Dendritic cell treated with granulocyte-macrophage colony-stimulating factor and Interleukin-4, amounts not matched to agents 40 ng/mL and 50 ng/mL, for 4 days (primary cell): ENCODE data around the gene DNAJC28.
"Not testable (repeated sequence)": the region's sequence is repeated elsewhere in the genome, so short reads cannot be mapped to it uniquely, and the experiment has no call there.

Experiments
- H3K27ac Mint-ChIP-seq: one replicate; pipeline ENCODE4 v1.8.0; 2022; ENCODE audit warnings: mild to moderate bottlenecking, mixed read lengths
- H3K27me3 Mint-ChIP-seq: one replicate; pipeline ENCODE4 v1.8.0; 2022; ENCODE audit warnings: mild to moderate bottlenecking, mixed read lengths
- H3K36me3 Mint-ChIP-seq: one replicate; pipeline ENCODE4 v1.8.0; 2022; ENCODE audit warnings: low read depth, mixed read lengths
- H3K4me1 Mint-ChIP-seq: one replicate; pipeline ENCODE4 v1.8.0; 2022; ENCODE audit warnings: low read depth, mixed read lengths
- H3K4me3 Mint-ChIP-seq: one replicate; pipeline ENCODE4 v1.8.0; 2022; ENCODE audit warnings: mild to moderate bottlenecking, moderate library complexity, mixed read lengths
- H3K9me3 Mint-ChIP-seq: one replicate; pipeline ENCODE4 v1.8.0; 2022; ENCODE audit warnings: mixed read lengths
- intact Hi-C: fragments of 100-400 bp; cut with micrococcal nuclease; formaldehyde crosslinking; loops from one replicate; pipeline ENCODE4 v1.15.0; 2022

Gene DNAJC28

DNA sequence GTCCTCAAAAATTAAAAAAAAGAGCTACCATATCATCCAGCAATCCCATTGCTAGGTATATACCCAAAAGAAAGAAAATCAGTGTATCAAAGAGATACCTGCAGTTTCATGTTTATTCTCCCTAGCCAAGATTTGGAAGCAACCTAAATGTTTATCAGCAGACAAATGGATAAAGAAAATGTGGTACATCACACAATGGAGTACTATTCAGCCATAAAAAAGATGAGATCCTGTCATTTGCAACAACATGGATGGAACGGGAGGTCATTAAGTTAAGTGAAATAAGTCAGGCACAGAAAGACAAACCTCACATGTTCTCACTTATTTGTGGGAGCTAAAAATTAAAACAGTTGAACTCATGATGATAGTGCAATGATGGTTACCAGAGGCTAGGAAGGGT lies 15.5 kb upstream of the DNAJC28 start:
- intact Hi-C loops, H3K9me3 Mint-ChIP-seq, H3K4me3 Mint-ChIP-seq, H3K4me1 Mint-ChIP-seq, H3K27me3 Mint-ChIP-seq, H3K27ac Mint-ChIP-seq: not testable (repeated sequence)
- H3K36me3 Mint-ChIP-seq = peaks cover 95% of the 10 kb centered on the region

DNA sequence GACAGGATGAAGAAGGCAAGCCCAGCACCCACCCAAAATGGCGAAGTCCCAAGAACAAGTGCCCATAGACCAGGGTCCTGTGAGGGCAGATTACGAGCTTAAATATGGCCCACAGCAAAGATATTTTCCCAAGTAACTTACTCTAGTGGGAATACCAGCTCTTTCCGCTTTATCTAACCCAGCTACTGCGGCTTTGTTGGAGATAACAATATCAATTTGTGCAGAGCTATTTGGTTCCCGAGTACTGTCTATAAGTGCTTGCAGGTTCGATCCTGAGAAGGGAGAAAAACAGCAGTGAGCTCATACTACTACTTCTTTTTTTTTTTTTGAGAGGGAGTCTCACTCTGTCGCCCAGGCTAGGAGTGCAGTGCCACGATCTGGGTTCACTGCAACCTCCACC lies 14.3 kb upstream of the DNAJC28 start:
- Mint-ChIP-seq H3K36me3 (peaks cover 91% of the 10 kb centered on the region), H3K27me3 (no peaks in the 10 kb centered on the region), H3K4me1 (no peaks in the 10 kb centered on the region), H3K27ac (no peak overlapping the region), H3K4me3 (no peak overlapping the region), H3K9me3 (no peaks in the 10 kb centered on the region)
- intact Hi-C loops = no loop called here

DNA sequence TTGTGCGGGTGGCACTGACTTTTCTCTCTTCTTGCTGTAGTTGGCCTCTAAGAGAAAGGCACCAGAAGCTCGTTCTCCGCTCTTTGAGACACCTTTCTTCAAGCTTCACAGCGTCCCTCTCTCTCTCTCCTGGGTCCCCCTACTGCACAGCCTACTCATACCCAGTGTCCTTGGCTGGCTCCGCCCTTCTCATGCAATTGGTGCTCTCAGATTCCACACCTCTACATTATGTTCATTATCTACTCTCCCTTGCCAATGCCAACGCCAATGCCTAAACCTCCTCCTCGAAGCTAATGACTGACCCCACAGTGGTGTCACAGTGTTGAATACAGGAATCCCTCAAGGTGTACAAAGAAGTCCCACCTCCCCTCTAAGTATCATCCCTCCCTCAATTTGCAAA lies 4.8 kb upstream of the DNAJC28 start:
- H3K4me1 Mint-ChIP-seq = no peaks in the 10 kb centered on the region
- intact Hi-C loops = no loop called here
- H3K4me3 Mint-ChIP-seq = no peak overlapping the region
- peaks cover 2% of the 10 kb centered on the region for H3K27me3 Mint-ChIP-seq
- peaks cover 7% of the 10 kb centered on the region for H3K36me3 Mint-ChIP-seq
- no peak overlapping the region for H3K27ac Mint-ChIP-seq
- H3K9me3 Mint-ChIP-seq = no peaks in the 10 kb centered on the region

DNA sequence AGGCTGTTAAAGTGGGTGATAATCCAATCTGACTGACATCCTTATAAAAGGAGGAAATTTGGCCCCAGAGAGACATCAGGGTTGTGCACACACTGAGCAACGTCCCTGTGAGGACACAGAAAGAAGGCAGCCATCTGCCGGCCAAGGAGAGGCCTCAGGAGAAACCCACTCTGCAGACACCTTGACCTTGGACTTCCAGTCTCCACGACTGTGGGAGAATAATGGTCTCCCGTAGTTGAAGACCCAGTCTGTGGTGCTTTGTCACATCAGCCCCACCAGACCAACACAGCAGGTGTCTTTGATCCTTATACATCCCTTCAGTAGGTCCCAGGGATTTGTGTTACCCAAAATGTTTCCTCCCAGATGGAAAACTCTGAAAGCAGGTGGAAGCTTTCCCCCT lies 4.2 kb upstream of the DNAJC28 start:
- H3K4me3 Mint-ChIP-seq = no peak overlapping the region

DNA sequence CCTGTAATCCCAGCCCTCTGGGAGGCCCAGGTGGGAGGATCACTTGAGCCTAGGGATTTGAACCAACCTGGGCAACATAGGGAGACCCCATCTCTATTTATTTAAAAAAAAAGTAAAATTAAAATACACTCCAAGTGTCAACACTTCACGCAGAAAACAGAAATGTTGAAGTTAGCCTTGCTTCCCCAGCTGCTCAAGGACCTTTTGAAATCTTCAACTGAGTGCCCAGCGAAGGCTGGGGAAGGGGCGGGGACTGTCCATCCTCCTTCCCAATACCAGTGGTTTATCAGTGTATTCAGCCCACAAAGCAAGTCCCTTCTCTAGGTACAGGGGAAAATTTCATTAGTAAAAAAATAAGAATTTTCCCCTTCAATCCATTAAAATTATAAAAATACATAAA lies 2.2 kb upstream of the DNAJC28 start:
- peaks cover 14% of the 10 kb centered on the region for H3K36me3 Mint-ChIP-seq
- no peaks in the 10 kb centered on the region for H3K4me1 Mint-ChIP-seq
- no peak overlapping the region for H3K27ac Mint-ChIP-seq
- intact Hi-C loops = loop anchor here (5.0 kb wide), 1 partner anchor 49 kb away; the partner anchor contains the start of genes GART and SON
- H3K4me3 Mint-ChIP-seq = no peak overlapping the region
- no peaks in the 10 kb centered on the region for H3K9me3 Mint-ChIP-seq
- H3K27me3 Mint-ChIP-seq = peaks cover 2% of the 10 kb centered on the region

More for the DNA sequence above, 4.2 kb upstream of the DNAJC28 start:
- peaks cover 8% of the 10 kb centered on the region for H3K36me3 Mint-ChIP-seq
- H3K27me3 Mint-ChIP-seq = peaks cover 2% of the 10 kb centered on the region
- H3K4me1 Mint-ChIP-seq = no peaks in the 10 kb centered on the region
- H3K9me3 Mint-ChIP-seq = no peaks in the 10 kb centered on the region
- intact Hi-C loops = no loop called here
- no peak overlapping the region for H3K27ac Mint-ChIP-seq

- peaks cover 19% of the 10 kb centered on the region for H3K36me3 Mint-ChIP-seq
- peak overlapping the region; percentile 90 for H3K27ac Mint-ChIP-seq
- H3K4me3 Mint-ChIP-seq = no peak overlapping the region
- no peaks in the 10 kb centered on the region for H3K9me3 Mint-ChIP-seq
- intact Hi-C loops = loop anchor here (5.0 kb wide), 1 partner anchor 50 kb away; the partner anchor contains the start of genes GART and SON
- H3K27me3 Mint-ChIP-seq = peaks cover 2% of the 10 kb centered on the region
- H3K4me1 Mint-ChIP-seq = no peaks in the 10 kb centered on the region
Measured at GRCh38 chr21:33492571-33492970, 1.1 kb upstream of the DNAJC28 start.

GRCh38 chr21:33490991-33491372 lies 534 bp downstream of the DNAJC28 start:
- Mint-ChIP-seq H3K27ac (peak overlapping the region; percentile 90), H3K36me3 (peaks cover 19% of the 10 kb centered on the region), H3K27me3 (peaks cover under 1% of the 10 kb centered on the region), H3K4me1 (no peaks in the 10 kb centered on the region), H3K4me3 (peak overlapping the region; percentile 82), H3K9me3 (no peaks in the 10 kb centered on the region)
- intact Hi-C loops = loop anchor here (1.0 to 5.0 kb wide), 2 partner anchors 11 to 51 kb away; partner anchors contain the start of genes GART and SON

DNA sequence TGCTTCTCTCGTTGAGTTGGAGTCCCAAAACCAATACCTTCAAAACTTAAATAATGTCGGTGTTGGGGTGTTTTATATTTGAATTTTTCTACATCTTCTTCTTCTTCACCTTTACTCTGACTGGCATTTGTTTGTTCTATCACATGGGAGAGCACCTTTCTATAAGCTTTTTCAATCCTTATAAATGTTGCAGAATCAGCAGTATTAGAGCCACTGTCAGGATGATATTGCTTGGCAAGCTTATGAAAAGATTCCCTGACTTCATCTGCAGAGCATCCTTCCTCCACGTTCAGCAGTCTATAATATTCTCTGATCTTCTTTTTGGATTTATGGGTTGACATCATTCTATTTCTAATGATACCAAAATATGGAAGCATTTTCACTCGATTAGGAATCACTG lies 2.6 kb downstream of the DNAJC28 start:
- Mint-ChIP-seq H3K27ac (no peak overlapping the region), H3K36me3 (peaks cover 19% of the 10 kb centered on the region), H3K4me3 (no peak overlapping the region), H3K27me3 (no peaks in the 10 kb centered on the region), H3K9me3 (no peaks in the 10 kb centered on the region), H3K4me1 (no peaks in the 10 kb centered on the region)
- intact Hi-C loops = no loop called here

DNA sequence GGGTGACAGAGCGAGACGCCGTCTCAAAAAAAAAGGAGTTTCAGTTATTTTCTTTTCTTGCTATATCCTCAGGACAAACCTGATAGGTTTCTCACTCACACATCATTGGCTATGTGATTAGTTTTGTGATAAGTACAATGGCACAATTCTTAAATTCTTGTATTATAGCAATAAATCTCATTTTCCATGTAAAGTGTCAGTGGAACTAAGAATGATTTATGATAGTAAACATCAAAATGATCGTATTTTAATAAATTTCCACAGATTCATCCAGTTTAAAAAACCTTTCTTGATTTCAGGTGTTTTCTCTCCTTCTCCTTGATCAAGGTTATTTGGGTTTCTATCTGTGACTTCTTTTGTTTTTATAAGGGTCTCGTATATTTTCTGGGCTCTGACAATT lies 3.5 kb downstream of the DNAJC28 start:
- Mint-ChIP-seq H3K4me1 (no peaks in the 10 kb centered on the region), H3K36me3 (peaks cover 19% of the 10 kb centered on the region), H3K4me3 (no peak overlapping the region), H3K27me3 (no peaks in the 10 kb centered on the region), H3K9me3 (no peaks in the 10 kb centered on the region), H3K27ac (no peak overlapping the region)
- intact Hi-C loops = no loop called here

DNA sequence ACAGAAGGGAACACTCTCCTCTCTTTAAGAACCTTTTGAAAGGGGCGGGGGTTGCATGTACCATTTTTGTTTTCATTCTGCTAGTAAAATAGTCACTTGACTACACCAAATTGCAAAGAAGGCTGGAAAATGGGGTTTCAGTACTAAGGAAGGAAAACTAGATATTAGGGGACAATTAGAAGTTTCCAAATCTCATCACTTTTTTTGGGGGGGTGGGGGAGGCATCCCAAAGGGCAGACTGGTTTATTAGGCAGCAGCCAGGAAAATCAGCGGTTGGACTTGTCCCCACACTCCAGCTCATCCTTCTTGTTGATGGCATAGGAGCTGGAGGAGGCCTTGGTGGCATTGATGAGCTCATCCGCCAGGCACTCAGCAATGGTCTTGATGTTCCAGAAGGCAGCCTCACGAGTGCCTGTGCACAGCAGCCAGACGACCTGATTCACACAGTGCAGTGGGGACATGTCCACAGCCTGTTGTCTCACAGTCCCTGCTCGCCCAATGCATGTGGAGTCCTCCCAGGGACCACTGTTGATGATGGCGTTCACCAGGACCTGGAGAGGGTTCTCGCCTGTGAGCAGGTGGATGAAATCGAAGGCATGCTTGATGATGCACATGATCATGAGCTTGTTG lies 10.1 kb downstream of the DNAJC28 start:
- H3K27ac Mint-ChIP-seq = no peak overlapping the region
- H3K36me3 Mint-ChIP-seq = peaks cover 16% of the 10 kb centered on the region
- no peaks in the 10 kb centered on the region for H3K27me3 Mint-ChIP-seq
- intact Hi-C loops = no loop called here
- H3K9me3 Mint-ChIP-seq = no peaks in the 10 kb centered on the region
- no peak overlapping the region for H3K4me3 Mint-ChIP-seq
- H3K4me1 Mint-ChIP-seq = peaks cover 24% of the 10 kb centered on the region

- Mint-ChIP-seq H3K4me3 (peak overlapping the region; percentile 86), H3K27ac (peak overlapping the region; percentile 98), H3K9me3 (no peaks in the 10 kb centered on the region), H3K27me3 (no peaks in the 10 kb centered on the region), H3K36me3 (peaks cover 16% of the 10 kb centered on the region), H3K4me1 (peaks cover 24% of the 10 kb centered on the region)
- intact Hi-C loops = loop anchor here (1.0 kb wide), 1 partner anchor 11 kb away; the partner anchor contains the start of gene DNAJC28
Measured at GRCh38 chr21:33480481-33481103, 10.9 kb downstream of the DNAJC28 start.

DNA sequence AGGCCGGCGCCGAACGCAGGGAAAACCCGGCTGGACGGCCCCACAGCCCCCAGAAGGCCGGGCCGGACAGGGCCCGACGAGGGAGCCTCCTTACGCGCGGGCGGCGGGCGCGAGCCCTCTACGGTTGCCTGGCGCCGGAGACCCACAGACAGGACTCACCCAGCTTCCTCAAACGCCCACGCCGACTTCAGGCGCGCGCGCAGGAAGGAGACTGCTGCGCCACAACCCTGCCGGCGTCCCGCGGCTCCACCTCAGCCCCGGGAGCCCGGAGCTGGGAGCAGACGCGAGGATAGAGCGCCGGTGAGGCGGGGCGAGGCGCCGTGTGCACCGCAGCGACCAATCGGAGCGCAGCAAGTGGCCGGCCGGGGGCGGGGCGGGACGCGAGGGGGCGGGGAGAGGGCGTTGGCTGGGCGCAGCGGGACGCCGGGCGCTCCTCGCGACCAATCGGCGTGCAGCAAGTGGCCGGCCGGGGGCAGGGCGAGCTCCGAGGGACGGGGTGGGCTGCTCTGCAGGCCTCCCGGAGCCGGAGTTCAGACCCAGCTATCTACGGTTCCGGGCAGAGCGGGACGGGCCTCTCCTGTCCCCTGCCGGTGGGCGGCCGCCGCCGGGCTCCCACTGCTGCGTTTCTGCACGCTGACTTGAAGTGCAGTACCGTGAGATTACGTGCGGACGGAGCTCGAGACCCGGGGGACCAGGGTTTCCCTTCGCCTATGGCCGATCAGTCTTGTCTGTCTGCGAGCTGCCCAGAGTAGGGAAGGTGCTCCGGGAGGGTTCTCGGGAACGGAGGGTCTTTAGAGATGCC lies 11.6 kb downstream of the DNAJC28 start, which contains the start of gene TMEM50B:
Gene TMEM50B (minus strand): TSS at position 296 of the 802 bp plus-strand sequence. CDS start 11,089 bp downstream, outside the sequence.
- Mint-ChIP-seq H3K9me3 (no peaks in the 10 kb centered on the region), H3K27ac (peak within 1 kb of the TSS; percentile 98), H3K4me3 (peak within 1 kb of the TSS; percentile 86), H3K4me1 (peaks cover 24% of the 10 kb centered on the region), H3K36me3 (peaks cover 16% of the 10 kb centered on the region), H3K27me3 (no peaks in the 10 kb centered on the region)
- intact Hi-C loops = loop anchor here (1.0 kb wide), 1 partner anchor 11 kb away; the partner anchor contains the start of gene DNAJC28

- Mint-ChIP-seq H3K27me3 (no peaks in the 10 kb centered on the region), H3K4me1 (peaks cover 24% of the 10 kb centered on the region), H3K27ac (peak overlapping the region; percentile 98), H3K4me3 (peak overlapping the region; percentile 86), H3K9me3 (no peaks in the 10 kb centered on the region), H3K36me3 (peaks cover 16% of the 10 kb centered on the region)
- intact Hi-C loops = no loop called here
Measured at GRCh38 chr21:33478935-33479678, 12.4 kb downstream of the DNAJC28 start.
